GM19238 (cell line): ENCODE measurements around the gene TRIM74.
"Not testable (repeated sequence)": the region's sequence is repeated elsewhere in the genome, so short reads cannot be mapped to it uniquely, and the experiment has no call there.

Source experiments
- DNase-seq: peaks from one replicate; pipeline ENCODE4 v3.0.0; 2011; ENCODE audit warnings: low spot score; ENCODE audit not compliant: insufficient read length

The TRIM74 gene

DNA sequence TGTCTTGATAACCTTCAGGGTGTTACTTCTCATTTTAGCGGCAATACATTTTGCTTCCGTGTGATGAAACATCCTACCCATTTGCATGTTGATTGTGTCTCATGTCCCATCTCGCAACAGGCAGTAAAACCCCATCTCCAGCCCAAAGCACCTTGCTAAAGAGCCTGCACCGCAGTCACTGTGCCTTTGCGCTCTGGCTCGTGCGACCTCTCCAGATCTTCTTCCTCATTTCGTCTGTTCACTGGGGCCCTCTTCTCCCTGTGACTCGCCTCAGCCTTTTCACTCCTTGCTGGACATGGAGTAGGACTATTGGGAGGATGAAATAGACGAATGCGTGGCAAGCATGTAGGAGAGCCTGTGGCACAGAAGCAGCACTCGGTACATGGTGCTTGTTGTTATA is 57.9 kb downstream of the TRIM74 start:
- not testable (repeated sequence) for DNase-seq
